GM12873 (cell line): ENCODE data around the gene PPIP5K1.
A peak's percentile ranks its signal among the peaks of the same experiment; 100 is the strongest.

ENCODE experiments used
- TF ChIP-seq, protein P1 (sequence below): IDR thresholded peaks from 2 replicates; pipeline ENCODE4 v1.5.1; 2012; ENCODE audit warnings: low read depth, mild to moderate bottlenecking, moderate library complexity, low read length, control low read depth; ENCODE audit not compliant: insufficient read depth; ENCODE audit errors: missing control alignments

The PPIP5K1 gene

DNA sequence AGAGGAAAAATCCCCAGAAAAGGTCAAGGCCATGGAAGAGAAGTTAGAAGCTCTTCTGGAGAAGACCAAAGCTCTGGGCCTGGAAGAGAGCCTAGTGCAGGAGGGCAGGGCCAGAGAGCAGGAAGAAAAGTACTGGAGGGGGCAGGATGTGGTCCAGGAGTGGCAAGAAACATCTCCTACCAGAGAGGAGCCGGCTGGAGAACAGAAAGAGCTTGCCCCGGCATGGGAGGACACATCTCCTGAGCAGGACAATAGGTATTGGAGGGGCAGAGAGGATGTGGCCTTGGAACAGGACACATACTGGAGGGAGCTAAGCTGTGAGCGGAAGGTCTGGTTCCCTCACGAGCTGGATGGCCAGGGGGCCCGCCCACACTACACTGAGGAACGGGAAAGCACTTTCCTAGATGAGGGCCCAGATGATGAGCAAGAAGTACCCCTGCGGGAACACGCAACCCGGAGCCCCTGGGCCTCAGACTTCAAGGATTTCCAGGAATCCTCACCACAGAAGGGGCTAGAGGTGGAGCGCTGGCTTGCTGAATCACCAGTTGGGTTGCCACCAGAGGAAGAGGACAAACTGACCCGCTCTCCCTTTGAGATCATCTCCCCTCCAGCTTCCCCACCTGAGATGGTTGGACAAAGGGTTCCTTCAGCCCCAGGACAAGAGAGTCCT is 63.6 kb downstream of the PPIP5K1 start:
- TF ChIP-seq, protein P1, sequence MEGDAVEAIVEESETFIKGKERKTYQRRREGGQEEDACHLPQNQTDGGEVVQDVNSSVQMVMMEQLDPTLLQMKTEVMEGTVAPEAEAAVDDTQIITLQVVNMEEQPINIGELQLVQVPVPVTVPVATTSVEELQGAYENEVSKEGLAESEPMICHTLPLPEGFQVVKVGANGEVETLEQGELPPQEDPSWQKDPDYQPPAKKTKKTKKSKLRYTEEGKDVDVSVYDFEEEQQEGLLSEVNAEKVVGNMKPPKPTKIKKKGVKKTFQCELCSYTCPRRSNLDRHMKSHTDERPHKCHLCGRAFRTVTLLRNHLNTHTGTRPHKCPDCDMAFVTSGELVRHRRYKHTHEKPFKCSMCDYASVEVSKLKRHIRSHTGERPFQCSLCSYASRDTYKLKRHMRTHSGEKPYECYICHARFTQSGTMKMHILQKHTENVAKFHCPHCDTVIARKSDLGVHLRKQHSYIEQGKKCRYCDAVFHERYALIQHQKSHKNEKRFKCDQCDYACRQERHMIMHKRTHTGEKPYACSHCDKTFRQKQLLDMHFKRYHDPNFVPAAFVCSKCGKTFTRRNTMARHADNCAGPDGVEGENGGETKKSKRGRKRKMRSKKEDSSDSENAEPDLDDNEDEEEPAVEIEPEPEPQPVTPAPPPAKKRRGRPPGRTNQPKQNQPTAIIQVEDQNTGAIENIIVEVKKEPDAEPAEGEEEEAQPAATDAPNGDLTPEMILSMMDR: no peak

DNA sequence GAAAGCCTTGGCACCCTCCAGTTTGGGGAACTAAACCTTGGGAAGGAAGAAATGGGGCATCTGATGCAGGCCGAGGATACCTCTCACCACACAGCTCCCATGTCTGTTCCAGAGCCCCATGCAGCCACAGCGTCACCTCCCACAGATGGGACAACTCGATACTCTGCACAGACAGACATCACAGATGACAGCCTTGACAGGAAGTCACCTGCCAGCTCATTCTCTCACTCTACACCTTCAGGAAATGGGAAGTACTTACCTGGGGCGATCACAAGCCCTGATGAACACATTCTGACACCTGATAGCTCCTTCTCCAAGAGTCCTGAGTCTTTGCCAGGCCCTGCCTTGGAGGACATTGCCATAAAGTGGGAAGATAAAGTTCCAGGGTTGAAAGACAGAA is 64.9 kb downstream of the PPIP5K1 start:
- TF ChIP-seq, protein P1: no peak

DNA sequence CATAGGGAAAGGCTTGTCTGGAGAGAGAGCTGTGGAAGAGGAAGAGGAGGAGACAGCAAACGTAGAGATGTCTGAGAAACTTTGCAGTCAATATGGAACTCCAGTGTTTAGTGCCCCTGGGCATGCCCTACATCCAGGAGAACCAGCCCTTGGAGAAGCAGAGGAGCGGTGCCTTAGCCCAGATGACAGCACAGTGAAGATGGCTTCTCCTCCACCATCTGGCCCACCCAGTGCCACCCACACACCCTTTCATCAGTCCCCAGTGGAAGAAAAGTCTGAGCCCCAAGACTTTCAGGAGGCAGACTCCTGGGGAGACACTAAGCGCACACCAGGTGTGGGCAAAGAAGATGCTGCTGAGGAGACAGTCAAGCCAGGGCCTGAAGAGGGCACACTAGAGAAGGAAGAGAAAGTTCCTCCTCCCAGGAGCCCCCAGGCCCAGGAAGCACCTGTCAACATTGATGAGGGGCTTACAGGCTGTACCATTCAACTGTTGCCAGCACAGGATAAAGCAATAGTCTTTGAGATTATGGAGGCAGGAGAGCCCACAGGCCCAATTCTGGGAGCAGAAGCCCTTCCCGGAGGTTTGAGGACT is 65.7 kb downstream of the PPIP5K1 start:
- TF ChIP-seq, protein P1: peak; percentile 18

DNA sequence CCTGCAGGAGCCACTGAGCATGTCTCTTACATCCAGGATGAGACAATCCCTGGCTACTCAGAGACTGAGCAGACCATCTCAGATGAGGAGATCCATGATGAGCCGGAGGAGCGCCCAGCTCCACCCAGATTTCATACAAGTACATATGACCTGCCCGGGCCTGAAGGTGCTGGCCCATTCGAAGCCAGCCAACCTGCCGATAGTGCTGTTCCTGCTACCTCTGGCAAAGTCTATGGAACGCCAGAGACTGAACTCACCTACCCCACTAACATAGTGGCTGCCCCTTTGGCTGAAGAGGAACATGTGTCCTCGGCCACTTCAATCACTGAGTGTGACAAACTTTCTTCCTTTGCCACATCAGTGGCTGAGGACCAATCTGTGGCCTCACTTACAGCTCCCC is 66.4 kb downstream of the PPIP5K1 start:
- TF ChIP-seq, protein P1: no peak

DNA sequence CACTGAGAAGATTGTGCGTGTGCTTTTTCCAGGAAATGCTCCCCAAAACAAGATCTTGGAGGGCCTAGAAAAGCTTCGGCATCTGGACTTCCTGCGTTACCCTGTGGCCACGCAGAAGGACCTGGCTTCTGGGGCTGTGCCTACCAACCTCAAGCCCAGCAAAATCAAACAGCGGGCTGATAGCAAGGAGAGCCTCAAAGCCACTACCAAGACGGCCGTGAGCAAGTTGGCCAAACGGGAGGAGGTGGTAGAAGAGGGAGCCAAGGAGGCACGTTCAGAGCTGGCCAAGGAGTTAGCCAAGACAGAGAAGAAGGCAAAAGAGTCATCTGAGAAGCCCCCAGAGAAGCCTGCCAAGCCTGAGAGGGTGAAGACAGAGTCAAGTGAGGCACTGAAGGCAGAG is 67.8 kb downstream of the PPIP5K1 start:
- TF ChIP-seq, protein P1: no peak

DNA sequence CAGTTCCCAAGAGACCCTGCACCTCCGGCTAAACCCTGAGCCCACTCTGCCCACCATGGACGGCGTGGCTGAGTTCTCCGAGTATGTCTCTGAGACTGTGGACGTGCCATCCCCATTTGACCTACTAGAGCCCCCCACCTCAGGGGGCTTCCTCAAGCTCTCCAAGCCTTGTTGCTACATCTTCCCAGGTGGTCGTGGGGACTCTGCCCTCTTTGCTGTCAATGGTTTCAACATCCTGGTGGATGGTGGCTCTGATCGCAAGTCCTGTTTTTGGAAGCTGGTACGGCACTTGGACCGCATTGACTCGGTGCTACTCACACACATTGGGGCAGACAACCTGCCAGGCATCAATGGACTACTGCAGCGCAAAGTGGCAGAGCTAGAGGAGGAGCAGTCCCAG is 68.6 kb downstream of the PPIP5K1 start:
- TF ChIP-seq, protein P1: no peak

DNA sequence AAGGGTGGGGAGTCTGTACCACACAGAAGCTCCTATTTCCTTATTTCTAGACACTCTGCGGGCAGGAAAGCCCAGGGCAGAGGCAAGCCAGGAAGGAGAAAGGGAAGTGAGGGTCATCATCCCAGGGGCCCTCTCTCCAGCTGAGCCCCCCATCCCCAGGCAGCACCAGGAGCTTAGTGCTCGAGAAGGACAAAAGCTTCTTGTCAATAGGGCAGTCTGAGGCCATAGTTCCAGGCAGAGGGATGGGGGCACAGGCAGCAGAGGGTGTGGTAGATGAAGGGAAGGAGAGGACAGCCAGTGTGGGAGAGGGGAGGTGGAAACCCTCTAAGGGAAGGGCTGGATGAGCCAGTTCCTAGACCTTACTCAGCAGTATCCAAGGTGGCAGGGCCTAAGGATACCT is 69.9 kb downstream of the PPIP5K1 start:
- TF ChIP-seq, protein P1: no peak
